Glomerular visceral epithelial cell (primary cell): ENCODE measurements around the gene WNK2.

ENCODE experiments used
- DNase-seq: peaks from one replicate; pipeline ENCODE4 v3.0.0-alpha.2; 2016; ENCODE audit errors: extremely low spot score

WNK2 gene

GRCh38 chr9:93267091-93267541 lies 83.2 kb downstream of the WNK2 start:
- DNase-seq, result no peak

- DNase-seq, result no peak
Measured at GRCh38 chr9:93267681-93268505, 84.0 kb downstream of the WNK2 start.

- no peak for DNase-seq
Measured at GRCh38 chr9:93268551-93269314, 84.8 kb downstream of the WNK2 start.

GRCh38 chr9:93270976-93271375 lies 87.0 kb downstream of the WNK2 start:
- no peak for DNase-seq

GRCh38 chr9:93276973-93277372 lies 93.0 kb downstream of the WNK2 start:
- no peak for DNase-seq

- no peak for DNase-seq
Measured at GRCh38 chr9:93278144-93278543, 94.2 kb downstream of the WNK2 start.

- DNase-seq, result no peak
Measured at GRCh38 chr9:93280661-93281259, 96.8 kb downstream of the WNK2 start.

GRCh38 chr9:93286252-93287188 lies 102.6 kb downstream of the WNK2 start:
- DNase-seq, result no peak

- DNase-seq, result no peak
Measured at GRCh38 chr9:93287189-93287552, 103.2 kb downstream of the WNK2 start.

- no peak for DNase-seq
Measured at GRCh38 chr9:93287593-93287992, 103.7 kb downstream of the WNK2 start.

GRCh38 chr9:93288341-93288740 lies 104.4 kb downstream of the WNK2 start:
- no peak for DNase-seq

- peak; percentile 7 for DNase-seq
Measured at GRCh38 chr9:93288891-93289883, 105.2 kb downstream of the WNK2 start.

GRCh38 chr9:93290495-93291434 lies 106.8 kb downstream of the WNK2 start:
- no peak for DNase-seq

GRCh38 chr9:93291536-93292287 lies 107.8 kb downstream of the WNK2 start:
- no peak for DNase-seq

- no peak for DNase-seq
Measured at GRCh38 chr9:93292288-93292615, 108.3 kb downstream of the WNK2 start.

GRCh38 chr9:93292664-93293328 lies 108.9 kb downstream of the WNK2 start:
- no peak for DNase-seq

GRCh38 chr9:93294011-93294410 lies 110.1 kb downstream of the WNK2 start:
- DNase-seq, result no peak

- no peak for DNase-seq
Measured at GRCh38 chr9:93295031-93295430, 111.1 kb downstream of the WNK2 start.
